ENCODE data around the gene HDAC9.

DNA sequence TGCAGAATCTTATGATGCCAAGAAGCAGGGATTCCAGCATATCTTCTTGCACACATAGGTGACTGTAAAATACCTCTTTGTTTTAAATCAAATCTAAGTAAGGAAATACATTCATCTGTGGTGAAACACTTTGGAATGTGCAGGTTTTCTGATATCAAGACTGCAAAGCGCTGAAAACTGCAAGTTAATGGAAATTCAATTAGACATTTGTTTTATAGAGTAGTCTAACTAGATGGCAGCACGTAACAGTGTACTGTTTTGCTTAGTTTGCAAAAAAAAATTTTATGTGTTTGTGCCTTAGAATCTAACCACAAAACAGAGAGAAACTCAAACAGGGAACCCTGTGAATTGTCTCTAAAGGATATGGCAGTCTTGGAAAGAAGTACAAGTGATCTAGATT is 259.2 kb downstream of the HDAC9 start:
- TF ChIP-seq POLR2AphosphoS5 (IDR thresholded peaks at IDR 0.05; ENCODE audit: borderline replicate concordance, low read depth, low read length), result peak; percentile 44; the same call in 1 of the 2 replicates
- TF ChIP-seq EZH2 (IDR thresholded peaks at IDR 0.05), result no peak

All from SK-N-MC (cell line).